IPS-NIHi7 (cell line): ENCODE results near the gene GATA3.
A peak's percentile ranks its signal among the peaks of the same experiment; 100 is the strongest.
"Not testable (repeated sequence)": the region's sequence is repeated elsewhere in the genome, so short reads cannot be mapped to it uniquely, and the experiment has no call there.

Source experiments
- DNase-seq: peaks from one replicate; pipeline ENCODE4 v3.0.0; 2012; ENCODE audit warnings: mixed read lengths; ENCODE audit errors: extremely low spot score

Gene GATA3

GRCh38 chr10:8054494-8055407, at the start of gene GATA3:
TSS of gene GATA3 (plus strand) at chr10:8054688. CDS start at chr10:8055656, 968 bp downstream.
- peak; percentile 69 for DNase-seq

GRCh38 chr10:8006274-8006999, 48.1 kb upstream of the GATA3 start:
- no peak for DNase-seq

- no peak for DNase-seq
These were observed 45.5 kb upstream of the GATA3 start for GRCh38 chr10:8009031-8009430.

GRCh38 chr10:8013006-8013405, 41.5 kb upstream of the GATA3 start:
- no peak for DNase-seq

GRCh38 chr10:8013619-8014018, 40.9 kb upstream of the GATA3 start:
- DNase-seq, result no peak

GRCh38 chr10:8014649-8015048, 39.8 kb upstream of the GATA3 start:
- no peak for DNase-seq

- no peak for DNase-seq
These were observed 37.2 kb upstream of the GATA3 start for GRCh38 chr10:8017277-8017676.

- DNase-seq, result no peak
These were observed 31.2 kb upstream of the GATA3 start for GRCh38 chr10:8023321-8023720.

DNA sequence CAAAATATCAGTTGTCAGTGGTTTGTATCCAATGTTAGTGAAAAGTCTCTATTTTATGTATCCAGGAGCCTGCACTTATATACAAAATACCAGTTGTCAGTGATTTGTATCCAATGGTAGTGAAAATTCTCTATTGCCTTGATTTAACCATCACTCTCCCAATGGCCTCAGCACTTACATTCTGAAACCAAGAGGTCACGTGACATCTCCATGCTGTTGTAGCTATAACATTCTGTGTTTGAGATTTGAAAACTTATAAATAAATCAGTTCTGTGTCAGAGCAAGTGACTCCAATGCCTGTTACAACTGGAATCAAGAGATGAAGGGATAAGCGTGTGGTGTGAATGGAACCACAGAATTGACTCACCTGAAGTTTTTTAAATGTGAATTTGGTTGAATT, 30.6 kb upstream of the GATA3 start:
- no peak for DNase-seq

GRCh38 chr10:8026349-8027259, 27.9 kb upstream of the GATA3 start:
- no peak for DNase-seq

DNA sequence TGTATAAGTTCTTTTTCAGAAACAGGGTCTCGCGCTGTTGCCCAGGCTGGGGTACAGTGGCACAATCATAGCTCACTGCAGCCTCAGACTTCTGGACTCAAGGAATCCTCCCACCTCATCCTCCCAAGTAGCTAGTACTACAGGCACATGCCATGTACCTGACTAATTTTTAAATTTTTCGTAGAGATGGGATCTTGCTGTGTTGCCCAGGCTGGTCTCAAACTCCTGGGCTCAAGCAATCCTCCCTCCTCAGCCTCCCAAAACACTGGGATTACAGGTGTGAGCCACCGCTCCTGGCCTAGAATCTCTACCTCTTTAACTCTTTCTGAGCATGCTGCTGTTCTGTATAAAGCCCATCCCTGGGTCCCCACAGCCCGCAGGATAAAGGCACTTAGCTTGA, 23.3 kb upstream of the GATA3 start:
- DNase-seq, result not testable (repeated sequence)

- DNase-seq, result no peak
These were observed 21.9 kb upstream of the GATA3 start for GRCh38 chr10:8032558-8032957.

DNA sequence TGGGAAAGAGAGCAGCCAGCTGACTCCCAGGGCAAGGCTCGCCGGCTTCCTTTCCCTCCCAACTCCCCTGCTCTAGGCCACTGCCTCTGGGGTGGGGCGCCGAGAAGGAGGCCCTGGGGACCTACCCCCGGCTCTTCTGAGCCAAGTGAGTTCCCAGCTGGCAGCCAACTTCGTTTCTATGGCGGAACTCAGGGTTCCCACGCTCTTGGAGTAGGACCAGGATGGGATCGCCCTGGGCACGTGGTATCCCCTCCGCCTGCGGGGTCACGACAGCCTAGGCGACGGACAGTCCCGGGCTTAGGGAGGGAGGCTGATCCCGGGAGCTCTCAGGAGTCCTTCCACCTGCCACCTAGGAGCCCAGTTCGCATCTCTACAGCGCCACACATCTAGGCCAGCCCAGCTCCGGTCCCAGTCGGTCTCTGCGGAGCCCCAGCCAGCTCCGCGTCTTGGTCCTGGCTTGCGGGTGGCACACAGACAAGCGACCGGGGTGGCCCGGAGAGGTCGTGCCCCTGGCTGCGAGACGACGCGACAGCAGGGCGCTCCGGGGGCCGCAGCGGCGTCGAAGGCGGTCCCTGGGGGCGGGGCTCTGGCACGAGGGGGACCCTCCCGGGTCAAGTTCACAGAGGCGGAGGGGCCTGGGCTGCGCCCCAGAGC, 20.5 kb upstream of the GATA3 start:
- no peak for DNase-seq

- no peak for DNase-seq
These were observed 20.0 kb upstream of the GATA3 start for GRCh38 chr10:8034466-8035005.

GRCh38 chr10:8035006-8035640, 19.4 kb upstream of the GATA3 start:
- no peak for DNase-seq

- no peak for DNase-seq
These were observed 18.6 kb upstream of the GATA3 start for GRCh38 chr10:8035641-8036470.

DNA sequence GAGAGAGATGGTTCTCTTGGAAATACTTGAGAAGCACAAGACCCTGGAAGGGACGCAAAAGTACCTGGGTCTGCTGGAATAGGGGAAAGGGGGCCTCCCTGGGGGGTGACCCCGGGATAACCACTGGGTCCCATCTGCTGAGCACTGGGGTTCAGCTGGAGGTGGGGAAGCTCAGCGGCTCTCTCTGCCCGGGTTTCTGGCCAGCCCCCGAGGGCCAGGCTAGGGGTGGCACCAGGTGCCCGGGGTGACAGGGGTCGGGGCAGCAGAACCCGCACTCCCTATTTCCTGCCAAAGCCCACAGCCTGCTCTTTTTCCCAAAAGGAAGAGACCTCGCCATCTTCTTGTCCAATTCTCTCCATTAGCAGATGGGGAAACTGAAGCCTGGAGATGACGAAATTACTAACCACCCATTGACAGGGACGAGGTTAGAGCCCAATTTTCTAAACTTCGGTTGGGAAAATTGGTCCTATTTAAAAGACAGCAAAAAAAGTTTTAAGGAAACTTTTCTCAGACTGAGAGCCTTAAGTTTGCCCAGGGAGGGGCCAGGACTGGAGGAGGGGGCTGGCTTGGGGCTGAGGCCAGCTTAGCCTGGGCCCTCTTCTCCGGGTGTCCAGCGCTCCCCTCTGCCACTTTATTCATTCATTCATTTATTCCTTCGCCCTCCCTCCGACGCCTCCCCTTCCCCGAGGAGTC, 17.8 kb upstream of the GATA3 start:
- no peak for DNase-seq

DNA sequence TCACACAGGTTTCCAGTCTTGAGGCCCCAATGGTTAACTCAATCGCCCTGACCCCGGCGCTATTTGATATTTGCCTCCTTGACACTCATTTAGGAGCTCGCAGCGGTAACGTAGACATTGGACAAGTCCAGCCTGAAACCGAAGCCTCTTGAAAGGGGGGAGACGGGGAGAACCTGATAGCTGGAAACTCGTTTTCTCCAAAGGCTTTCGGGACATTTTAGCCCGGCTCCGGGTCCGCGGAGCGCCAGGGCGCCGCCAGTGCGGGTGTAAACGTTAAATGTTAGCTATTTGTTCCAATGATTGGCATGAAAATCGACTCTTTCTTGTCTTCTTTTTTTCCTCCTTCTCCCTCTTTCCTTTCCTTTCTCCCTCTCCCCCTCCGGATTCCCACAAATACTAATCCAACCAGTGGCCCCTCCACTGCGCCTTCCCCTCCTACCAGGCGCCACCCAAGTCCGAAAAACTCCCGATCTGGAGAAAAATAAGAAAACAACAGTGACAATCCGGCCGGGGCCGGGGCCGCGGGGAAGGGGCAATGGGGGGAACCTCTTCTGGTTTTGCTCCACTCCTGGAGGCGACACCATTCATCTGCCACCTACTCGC, 17.2 kb upstream of the GATA3 start:
- DNase-seq, result no peak
